HG03469 (cell line): ENCODE measurements around the gene SOX13.

ENCODE experiments used
- ATAC-seq: cut with Tn5 transposase; IDR thresholded peaks from one replicate; pipeline ENCODE4 v1.9.1; 2021; ENCODE audit warnings: mild to moderate bottlenecking, moderate library complexity, moderate number of reproducible peaks; ENCODE audit not compliant: unreplicated experiment

The SOX13 gene

DNA sequence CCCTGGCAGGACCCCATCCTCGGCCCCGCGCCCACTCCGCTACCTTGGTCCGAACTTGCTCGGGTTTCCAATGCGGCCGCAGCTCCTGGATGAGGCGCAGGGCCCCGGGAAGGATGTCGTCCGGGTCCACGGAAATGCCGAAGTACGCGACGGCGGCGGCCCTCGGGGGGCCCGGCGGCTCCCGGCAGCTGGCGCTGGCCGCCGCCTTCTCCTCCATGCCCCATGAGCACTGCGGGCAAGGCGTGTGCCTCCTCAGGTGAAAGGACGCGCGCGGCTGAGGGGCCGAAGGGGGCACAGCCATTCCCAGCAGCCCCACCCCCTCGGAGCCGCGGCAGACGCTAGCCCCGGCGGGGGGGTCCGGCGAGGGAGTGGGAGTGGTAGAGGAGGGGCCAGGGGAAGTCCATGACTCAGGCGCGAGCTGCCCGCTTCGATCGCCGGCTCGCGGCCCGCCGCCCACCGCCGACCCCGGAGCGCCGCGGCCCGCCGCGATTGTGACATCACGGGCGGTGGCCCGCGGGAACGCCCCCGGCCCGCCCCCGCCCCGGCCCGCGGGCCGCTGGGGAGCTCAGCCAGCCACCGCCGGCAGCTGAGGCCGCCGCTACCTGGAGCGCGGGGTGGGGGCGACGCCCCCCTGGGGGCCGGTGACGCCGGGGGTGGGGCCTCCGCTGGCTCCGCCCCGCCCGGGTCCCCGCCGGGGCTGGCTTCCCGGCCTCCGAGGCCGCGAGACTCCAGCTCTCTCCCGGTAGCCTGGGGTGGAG lies 78.8 kb downstream of the SOX13 start, which contains the start of gene ETNK2:
TSS of gene ETNK2 (minus strand) at position 493 of the 758 bp plus-strand sequence. CDS start at position 301, 192 bp downstream.
- no peak for ATAC-seq

DNA sequence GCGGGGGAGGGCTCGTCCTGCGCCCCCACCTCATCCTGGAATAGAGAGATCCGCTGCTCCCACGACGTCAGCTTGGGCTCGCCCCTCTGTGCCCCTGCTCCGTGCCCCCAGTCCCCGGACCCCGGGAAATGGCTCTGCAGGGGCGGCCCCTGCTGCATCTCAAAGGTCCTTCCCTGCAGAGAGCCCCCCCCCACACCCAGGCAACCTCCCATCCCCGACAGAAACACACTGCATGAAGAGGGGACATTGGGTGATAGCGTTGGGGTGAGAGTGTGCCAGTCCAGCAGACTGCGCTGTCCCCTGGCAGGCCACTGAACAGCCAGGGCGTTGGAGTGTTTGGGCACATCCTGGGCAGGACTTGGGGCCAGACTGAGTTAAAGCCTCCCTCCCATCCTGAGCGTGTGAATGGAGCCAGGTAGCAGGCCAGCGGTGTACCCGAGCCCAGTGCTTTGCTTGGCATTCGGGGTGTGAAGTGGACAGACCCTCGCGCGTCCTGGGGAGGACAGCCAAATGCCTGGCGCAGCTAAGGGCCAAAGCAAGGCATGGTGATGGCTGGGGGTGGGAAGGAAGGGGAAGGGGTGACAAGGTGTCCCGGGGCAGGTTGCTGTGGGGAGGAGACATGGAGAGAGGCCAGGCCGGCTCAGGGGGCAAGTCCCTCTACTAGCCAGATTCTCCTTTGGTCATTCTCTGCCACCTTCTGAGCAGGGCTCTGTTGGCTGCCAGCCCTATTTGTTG lies 79.6 kb downstream of the SOX13 start:
- ATAC-seq: no peak

DNA sequence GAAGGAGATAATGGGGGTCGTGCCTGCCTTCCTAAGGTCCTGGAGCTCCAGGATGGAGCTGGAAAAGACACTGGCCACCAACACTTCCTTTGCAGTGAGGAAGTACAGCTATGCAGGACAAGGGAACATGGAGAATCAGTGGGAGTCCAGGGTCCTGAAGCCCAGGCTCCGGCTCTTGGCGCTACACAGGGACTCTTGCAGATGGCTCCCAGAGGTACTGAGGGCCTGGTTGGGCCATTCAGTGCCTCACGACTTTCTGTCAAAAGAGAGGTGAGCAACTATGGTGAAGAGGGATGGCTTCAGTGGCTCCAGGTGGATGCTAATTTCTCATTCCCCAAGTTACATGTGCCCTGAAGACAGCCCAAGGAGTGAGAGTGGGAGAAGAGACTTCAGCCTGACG lies 80.8 kb downstream of the SOX13 start:
- ATAC-seq: no peak

DNA sequence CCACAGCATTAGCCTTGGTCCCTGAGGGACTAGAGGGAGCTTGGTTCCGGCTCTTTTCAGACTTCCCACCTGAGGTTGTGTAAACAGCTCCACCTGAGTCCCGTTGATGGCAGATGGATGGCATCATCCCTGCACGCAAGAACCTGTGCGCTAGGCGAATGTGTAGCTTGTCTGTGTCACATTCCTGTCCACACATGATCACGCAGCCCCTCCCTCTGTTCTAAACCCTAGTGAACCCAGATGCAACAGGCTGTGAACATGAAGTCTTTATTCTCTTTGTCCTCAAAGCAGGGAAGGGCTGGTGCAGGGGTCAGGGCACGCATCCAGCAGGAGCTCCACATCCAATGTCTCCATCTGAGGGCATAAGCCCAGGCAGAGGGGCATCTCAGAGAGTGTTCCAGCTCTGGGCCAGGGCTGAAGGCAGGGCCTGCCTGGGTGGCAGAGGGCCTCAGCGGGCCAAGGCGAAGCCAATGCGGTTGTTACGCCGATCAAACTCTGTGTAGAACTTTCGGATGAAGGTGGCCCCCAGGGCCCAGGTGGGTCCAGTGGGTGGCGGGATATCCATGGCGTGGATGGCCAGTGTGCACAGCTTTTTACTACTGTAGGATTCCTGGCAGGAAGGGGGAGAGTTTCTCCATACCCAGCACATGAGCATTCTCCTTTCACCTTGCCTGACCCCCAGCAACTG lies 81.8 kb downstream of the SOX13 start:
- no peak for ATAC-seq

DNA sequence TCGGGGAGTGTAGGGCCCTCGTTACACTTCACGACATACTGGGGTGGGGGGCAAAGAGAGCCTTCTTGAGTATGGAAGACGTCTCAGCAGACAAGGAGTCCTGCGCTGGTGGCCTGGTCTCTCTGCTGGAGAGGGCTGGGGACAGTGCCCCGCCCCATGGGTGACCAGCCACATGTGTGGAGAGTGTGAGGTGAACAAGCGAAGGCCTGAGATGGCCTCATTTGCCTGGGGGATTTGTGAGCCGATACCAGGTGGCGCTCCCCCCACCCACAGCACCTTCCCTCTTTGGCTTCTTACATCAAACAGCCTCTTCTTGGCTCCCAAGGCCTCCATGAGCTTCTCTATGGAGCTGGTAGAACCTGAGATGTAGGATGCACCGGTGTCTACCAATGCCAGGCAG lies 83.0 kb downstream of the SOX13 start:
- no peak for ATAC-seq

DNA sequence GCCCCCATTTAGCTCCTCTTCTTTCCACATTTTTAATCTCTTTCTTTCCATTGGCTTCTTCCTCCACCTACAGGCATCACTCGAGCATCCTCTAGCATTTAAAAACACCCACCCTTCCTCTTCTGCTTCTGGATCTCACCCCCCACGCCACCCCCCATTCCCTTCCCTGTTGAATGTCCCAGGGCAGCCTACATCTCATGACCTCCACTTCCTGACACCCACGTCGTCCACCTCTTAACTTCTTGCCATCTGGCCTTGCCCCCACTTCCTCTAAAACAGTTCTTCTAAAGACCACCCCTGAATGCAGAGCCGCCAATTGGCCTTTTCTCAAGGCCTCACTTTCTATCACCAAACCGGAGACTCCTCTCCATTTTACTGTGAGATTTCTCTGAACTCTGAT lies 85.0 kb downstream of the SOX13 start:
- ATAC-seq: no peak

DNA sequence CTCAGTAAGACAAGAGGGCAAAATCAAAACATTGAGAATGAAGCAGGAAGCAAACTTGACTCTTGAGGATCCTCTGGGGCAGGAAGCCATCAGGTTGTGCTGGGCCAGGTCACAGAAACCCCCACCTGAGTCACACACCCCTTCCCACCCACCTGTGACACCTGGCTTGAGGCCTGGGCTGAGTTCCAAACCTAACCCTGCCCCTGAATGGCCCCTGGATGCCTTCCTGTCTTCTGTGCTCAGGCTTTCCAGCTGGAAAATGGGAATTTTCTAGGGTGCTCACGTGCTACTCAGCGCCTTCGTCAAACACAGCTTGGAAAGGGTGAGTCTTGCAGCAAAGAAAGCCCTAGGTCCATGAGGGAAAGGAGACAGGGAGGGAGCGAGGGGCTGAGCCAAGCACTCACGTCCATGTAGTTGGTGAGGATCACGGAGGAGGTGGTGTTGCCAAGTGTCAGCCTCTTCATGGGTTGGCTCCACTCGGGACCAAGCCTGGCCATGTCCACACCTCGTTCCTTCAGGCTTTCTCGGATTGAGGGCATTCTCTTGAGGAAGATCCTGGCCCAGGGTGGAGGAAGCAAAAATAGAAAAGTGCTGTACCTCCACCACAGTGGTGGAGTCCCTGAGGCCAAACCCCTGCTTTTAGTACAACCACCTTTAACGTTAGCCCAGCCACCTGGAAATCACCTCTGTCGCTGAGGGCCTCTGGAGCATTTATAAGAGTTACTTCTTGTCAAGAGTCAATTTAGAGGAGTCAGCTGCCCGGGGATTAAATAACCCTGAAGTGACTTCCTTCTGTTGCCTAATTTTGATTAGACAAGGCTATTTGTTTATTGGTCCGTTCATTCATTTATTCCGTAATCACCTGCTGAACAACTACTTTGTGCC lies 88.9 kb downstream of the SOX13 start:
- ATAC-seq: no peak

DNA sequence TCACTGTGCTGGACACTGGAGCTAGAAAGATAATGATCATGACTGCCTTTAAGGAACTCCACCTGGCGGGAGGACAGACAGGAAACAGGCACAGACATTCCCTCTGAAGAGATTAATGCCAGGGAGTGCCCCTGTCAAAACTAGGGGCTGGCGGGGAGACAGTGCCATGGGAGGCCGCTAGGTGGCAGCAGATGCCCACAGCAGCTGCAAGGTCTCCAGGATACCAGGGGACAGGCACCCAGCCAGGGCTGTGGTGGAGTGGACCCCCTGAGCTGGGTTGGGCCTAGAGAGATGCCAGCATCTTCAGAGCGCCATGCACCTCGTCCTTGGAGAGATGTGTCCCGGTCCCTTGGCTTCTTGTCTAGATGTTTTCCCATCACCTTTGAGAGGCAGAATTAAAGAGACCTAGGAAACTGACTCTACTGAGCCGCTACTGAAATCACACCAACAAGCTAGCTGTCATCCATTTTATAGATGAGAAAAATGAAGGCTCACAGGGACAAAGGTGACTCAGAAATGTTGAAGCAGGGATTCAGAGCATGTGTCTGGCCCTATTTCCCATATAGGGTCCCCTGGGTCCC lies 89.7 kb downstream of the SOX13 start:
- no peak for ATAC-seq

DNA sequence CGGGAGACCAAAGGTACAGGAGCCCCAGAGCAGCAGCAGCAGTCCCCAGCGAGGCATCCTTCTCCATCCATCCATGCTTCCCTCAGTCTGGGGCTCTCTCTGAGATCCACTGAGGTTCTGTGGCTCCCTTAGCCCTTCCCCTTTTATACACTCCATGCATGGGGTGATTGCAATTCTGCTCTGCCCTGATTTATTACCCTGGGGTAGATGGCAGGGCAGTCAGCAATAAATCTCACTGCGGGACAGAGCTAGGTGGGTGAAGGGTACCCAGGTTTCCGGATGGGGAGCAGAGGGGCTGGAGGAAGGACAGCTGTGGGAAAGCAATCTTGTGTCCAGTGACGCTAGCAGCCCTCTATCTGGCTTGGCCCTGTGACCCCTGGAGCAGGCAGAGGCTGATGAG lies 93.3 kb downstream of the SOX13 start, which contains the start of gene REN:
TSS of gene REN (minus strand) at position 119 of the 400 bp plus-strand sequence. CDS start at position 75, 44 bp downstream.
- no peak for ATAC-seq

DNA sequence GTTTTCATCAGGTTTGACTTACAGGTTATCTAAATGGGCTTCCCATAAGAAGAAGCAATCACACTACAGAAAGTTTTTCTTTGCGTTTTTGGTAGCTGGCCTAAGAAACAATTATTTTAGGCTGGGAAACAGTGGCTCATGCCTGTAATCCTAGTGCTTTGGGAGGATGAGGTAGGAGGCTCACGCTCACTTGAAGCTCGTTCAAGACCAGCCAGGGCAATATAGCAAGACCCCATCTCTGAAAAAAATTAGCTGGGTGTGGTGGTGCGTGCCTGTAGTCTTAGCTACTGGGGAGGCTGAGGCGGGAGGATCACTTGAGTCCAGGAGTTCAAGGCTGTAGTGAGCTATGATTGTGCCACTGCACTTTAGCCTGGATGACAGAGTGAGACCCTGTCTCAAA lies 94.8 kb downstream of the SOX13 start:
- ATAC-seq: no peak

DNA sequence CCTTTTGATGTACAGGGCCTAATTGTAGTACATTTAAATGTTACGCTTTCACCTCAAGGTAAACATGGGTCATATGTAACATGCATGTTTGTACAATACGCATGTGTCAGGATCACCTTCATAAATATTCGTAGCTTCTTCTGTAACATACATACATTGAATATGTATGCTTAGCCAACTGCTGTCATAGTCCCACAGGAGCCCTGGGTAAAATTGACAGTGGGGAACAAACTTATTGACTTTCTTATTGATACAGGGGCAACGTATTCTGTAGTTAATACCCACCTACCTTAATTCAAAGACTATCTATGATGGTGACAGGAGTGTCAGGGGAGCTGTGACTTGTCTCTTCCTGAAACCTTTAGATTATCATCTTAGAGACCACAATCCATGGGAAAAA lies 96.9 kb downstream of the SOX13 start:
- ATAC-seq: no peak

DNA sequence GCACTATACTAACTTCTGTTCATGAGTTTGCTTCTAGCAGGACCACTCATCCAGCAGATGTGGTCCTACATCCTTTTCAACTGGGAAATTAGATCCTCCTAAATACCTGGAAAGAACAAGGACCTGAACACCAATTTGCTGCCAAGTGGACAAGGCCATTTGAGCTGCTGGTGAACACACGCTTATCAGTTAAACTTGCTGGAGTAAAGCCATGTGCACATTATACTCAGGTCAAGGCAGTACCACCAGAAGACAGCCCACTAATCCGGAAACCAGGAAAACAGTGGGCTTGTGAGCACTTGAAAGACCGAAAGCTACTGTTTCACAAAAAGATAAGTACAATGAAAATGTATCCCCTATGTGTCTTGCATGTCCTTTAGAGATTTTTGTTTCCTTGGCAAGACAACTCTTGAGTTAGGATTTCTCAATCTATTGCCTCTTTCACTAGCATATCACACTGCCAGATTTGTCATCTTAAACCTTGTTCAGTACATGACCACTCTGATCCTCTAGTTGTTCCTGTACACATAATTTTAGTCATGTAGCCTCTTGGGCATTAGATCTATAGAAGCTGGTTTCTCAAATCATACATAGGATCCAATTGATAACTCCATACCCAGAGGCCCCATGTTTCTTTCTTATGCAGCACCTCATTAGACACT lies 97.7 kb downstream of the SOX13 start:
- ATAC-seq: no peak

DNA sequence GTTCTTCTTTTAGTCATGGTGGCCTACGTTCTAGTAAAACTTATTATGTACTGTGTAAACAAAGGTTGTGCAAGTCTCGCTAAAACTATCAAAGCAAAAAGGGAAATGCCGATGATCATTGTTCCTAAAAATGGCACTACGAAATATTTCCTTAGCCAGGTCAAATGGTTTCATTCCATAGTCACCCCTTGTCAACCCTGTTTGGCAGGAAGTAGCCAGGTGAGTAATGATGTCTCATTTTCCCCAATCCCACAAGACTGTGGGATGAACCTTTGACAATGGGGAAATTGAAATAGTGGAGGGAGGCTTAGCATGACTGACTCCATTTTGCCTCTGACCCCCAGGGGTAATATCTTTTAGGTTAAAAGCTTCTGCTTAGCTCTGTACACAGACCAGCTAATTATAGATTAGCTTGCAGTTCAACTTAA lies 98.8 kb downstream of the SOX13 start:
- ATAC-seq: no peak

DNA sequence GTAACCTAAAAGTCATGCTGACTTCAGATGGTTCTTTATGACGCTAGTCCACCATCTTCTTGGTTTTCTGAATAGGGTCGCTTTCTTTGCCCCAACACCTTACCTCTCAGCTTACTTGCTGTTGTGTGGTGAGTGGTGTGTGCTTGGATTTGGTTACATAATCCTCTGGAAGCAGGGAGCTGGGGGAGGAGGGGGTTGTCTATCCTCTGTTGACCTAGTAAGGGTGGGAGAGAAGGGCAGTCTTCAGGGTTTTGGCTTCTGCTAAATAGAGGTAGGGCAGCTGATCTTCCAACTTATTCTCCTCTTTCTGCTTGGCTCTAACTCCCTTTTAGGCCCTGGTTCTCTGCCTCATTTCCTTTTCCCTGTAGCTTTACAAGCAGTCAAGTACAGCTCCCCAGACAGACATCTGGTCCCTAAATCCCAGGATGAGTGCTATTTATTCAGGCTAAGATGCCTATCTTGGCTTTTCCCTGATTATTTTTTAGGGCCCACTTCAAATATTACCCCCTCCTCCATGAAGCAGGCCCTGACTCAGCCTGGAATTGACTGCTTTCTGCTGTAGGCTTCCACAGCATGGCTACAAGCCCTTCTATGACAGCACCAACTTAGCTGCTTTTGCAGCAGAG lies 99.6 kb downstream of the SOX13 start:
- no peak for ATAC-seq

DNA sequence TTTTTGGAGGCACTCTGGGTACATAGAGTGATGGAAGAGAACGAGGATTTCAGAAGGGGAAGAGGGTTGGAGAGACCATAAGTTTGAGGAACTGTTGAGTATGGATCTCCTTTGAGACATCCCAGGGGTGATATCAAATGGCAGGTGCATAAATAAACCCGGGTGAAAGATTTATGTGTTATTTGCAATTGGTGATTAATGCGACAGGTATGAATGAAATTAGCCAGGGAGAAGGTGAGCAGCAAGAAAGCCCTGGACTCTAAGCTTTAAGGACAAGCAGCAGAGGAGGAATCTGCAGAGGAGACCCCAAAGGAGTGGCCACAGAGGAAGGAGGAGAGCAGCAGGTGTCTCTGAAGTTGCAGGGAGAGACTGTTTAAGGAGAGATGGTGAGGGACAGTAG lies 102.0 kb downstream of the SOX13 start:
- ATAC-seq: no peak

DNA sequence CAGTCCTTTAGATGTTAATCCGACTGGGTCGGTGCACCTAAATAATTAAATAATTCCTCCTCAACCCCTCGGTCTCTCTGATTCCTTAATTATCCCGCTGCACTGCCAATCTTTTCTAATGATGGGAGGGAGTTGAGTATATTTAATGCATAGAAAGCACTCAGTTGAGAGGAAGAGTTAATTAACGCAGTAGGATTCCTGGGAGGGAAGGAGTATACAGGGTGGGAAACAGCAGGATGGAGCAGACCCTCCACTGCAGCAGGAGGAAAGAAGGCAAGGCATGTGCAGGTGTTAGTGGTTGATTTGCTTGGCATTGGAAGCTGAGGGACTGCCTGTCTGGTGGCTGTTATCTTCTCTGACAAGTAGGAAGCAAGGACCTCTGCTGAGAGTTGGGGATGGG lies 103.1 kb downstream of the SOX13 start:
- no peak for ATAC-seq

DNA sequence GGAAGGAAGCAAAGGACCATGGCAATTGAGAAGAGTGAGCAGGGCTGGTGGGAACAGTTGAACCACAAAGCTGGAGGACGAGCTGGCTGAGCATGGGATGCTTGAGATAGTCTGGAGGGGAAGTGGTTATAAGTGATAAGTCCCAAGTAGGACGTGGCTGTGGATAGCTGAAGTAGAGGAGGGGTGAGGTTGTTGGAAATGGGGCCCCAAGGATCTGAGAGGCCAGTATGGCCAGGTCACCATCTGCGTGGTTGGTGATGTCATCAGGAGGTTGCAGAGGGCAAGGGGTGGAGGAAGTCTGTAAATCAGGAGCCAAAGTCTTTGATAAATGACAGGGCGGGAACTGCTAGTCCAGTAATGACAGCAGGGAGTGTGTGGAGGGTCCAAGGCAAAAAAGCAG lies 104.2 kb downstream of the SOX13 start:
- ATAC-seq: no peak
